Loucy (cell line): ENCODE measurements around the gene PTMS.
A peak's percentile ranks its signal among the peaks of the same experiment; 100 is the strongest.

ENCODE experiments used
- H2AFZ ChIP-seq: fragments of 200-600 bp; sonication (generic); 2 replicates; pipeline ENCODE4 v1.6.0; 2016; ENCODE audit warnings: antibody characterized with exemption, mild to moderate bottlenecking, low read length, moderate library complexity
- H3F3A ChIP-seq: fragments of 200-600 bp; 2 replicates; pipeline ENCODE4 v1.6.0; 2016; ENCODE audit warnings: antibody characterized with exemption, low read depth, mild to moderate bottlenecking
- H3K27me3 ChIP-seq: fragments of 200-600 bp; sonication (generic); 2 replicates; pipeline ENCODE4 v1.6.1; 2014; ENCODE audit warnings: low read length, mild to moderate bottlenecking; ENCODE audit not compliant: insufficient read depth, poor library complexity, severe bottlenecking
- H3K36me3 ChIP-seq: fragments of 200-600 bp; sonication (generic); 2 replicates; pipeline ENCODE4 v1.6.1; 2016; ENCODE audit warnings: low read length; ENCODE audit not compliant: insufficient read depth
- H3K4me1 ChIP-seq: fragments of 200-600 bp; sonication (generic); 2 replicates; pipeline ENCODE4 v1.5.1; 2014; ENCODE audit warnings: low read length, mild to moderate bottlenecking; ENCODE audit not compliant: insufficient read depth, poor library complexity, severe bottlenecking
- H3K4me2 ChIP-seq: fragments of 200-600 bp; sonication (generic); 2 replicates; pipeline ENCODE4 v1.6.0; 2014; ENCODE audit warnings: antibody characterized with exemption, low read length, low read depth, mild to moderate bottlenecking; ENCODE audit not compliant: poor library complexity, severe bottlenecking
- H3K4me3 ChIP-seq: fragments of 200-600 bp; sonication (generic); 2 replicates; pipeline ENCODE4 v1.5.1; 2014; ENCODE audit warnings: low read length, mild to moderate bottlenecking, mixed read lengths; ENCODE audit not compliant: poor library complexity, severe bottlenecking
- H3K79me2 ChIP-seq: fragments of 200-600 bp; sonication (generic); 2 replicates; pipeline ENCODE4 v1.6.1; 2014; ENCODE audit warnings: low read length; ENCODE audit not compliant: insufficient read depth
- H3K9ac ChIP-seq: fragments of 200-600 bp; sonication (generic); 2 replicates; pipeline ENCODE4 v1.6.0; 2014; ENCODE audit warnings: mild to moderate bottlenecking, low read depth, low read length, moderate library complexity; ENCODE audit not compliant: poor library complexity, severe bottlenecking
- H3K9me2 ChIP-seq: fragments of 200-600 bp; sonication (generic); replicated peaks from 2 replicates; pipeline ENCODE4 v1.6.1; 2016; ENCODE audit warnings: low read depth, low read length, mixed read lengths
- H3K9me3 ChIP-seq: fragments of 200-600 bp; sonication (generic); 2 replicates; pipeline ENCODE4 v1.6.1; 2014; ENCODE audit warnings: mild to moderate bottlenecking, antibody characterized with exemption, low read length, low read depth; ENCODE audit not compliant: insufficient read depth
- H4K20me1 ChIP-seq: fragments of 200-600 bp; sonication (generic); 2 replicates; pipeline ENCODE4 v1.6.0; 2014; ENCODE audit warnings: antibody characterized with exemption, low read length, mild to moderate bottlenecking; ENCODE audit not compliant: insufficient read depth, poor library complexity, severe bottlenecking
- EZH2phosphoT487 ChIP-seq: fragments of 200-600 bp; IDR thresholded peaks from 2 replicates; pipeline ENCODE4 v1.6.1; 2018; ENCODE audit warnings: antibody characterized with exemption, mild to moderate bottlenecking, moderate library complexity, borderline replicate concordance
- TF ChIP-seq, protein P1 (sequence below): fragments of 200-600 bp; sonication (generic); conservative IDR thresholded peaks from 2 replicates; pipeline ENCODE4 v1.5.1; 2014; ENCODE audit warnings: mild to moderate bottlenecking, antibody characterized with exemption, low read length

PTMS gene

DNA sequence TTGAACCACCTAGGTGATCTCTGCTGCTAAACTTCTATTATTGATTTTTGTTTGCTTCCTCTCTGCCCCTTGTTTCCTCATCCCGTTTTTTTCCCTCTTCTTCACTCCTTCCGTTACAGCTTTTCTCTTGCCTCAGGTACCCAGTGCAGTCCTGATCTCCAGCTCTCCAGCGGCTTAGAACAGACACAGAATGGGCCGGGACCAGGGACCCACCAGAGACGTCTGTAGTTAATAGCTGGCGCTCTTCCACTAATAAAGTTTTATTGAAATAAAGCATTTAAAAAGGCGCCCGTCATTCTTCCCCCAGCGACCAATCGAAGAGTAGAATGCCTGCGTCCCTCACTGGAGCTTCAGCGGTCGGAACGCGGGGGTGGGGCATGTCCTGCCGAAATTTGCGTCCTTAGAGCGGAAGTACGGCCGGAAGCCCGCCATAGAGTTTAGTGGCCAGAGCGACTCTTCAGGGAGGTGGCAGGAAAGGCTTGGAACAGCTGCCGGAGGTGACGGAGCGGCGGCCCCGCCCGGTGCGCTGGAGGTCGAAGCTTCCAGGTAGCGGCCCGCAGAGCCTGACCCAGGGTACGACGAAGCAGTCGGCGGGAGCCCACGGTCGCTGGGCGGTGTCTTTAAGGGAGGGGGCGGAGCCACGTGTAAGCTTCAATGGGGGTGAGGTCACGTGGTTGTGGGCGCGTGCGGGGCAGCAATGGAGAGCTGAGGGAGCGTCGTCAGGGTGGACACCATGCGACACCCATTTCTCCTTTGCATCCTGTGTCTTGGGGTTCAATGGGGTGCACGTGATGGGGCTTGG is 42.4 kb upstream of the PTMS start, which contains the start of gene COPS7A:
COPS7A (plus strand) TSS at position 440 of the 802 bp plus-strand sequence. CDS start 611 bp downstream, outside the sequence.
- Histone ChIP-seq H3K4me2 (peak within 1 kb of the TSS; percentile 93), H2AFZ (peak within 1 kb of the TSS; percentile 76), H3F3A (peaks cover 6% of the 10 kb centered on the region; the same call in 1 of the 2 replicates), H3K36me3 (no peaks in the 10 kb centered on the region), H3K9me3 (no peaks in the 10 kb centered on the region), H4K20me1 (no peaks in the 10 kb centered on the region), H3K4me3 (peak within 1 kb of the TSS; percentile 78), H3K79me2 (peaks cover 13% of the 10 kb centered on the region; the same call in 1 of the 2 replicates), H3K9me2 (no peaks in the 10 kb centered on the region), H3K4me1 (peaks cover 16% of the 10 kb centered on the region), H3K9ac (peak within 1 kb of the TSS; percentile 78), H3K27me3 (no peaks in the 10 kb centered on the region)
- TF ChIP-seq EZH2phosphoT487, result no peak
- TF ChIP-seq, protein P1, sequence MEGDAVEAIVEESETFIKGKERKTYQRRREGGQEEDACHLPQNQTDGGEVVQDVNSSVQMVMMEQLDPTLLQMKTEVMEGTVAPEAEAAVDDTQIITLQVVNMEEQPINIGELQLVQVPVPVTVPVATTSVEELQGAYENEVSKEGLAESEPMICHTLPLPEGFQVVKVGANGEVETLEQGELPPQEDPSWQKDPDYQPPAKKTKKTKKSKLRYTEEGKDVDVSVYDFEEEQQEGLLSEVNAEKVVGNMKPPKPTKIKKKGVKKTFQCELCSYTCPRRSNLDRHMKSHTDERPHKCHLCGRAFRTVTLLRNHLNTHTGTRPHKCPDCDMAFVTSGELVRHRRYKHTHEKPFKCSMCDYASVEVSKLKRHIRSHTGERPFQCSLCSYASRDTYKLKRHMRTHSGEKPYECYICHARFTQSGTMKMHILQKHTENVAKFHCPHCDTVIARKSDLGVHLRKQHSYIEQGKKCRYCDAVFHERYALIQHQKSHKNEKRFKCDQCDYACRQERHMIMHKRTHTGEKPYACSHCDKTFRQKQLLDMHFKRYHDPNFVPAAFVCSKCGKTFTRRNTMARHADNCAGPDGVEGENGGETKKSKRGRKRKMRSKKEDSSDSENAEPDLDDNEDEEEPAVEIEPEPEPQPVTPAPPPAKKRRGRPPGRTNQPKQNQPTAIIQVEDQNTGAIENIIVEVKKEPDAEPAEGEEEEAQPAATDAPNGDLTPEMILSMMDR, result no peak

DNA sequence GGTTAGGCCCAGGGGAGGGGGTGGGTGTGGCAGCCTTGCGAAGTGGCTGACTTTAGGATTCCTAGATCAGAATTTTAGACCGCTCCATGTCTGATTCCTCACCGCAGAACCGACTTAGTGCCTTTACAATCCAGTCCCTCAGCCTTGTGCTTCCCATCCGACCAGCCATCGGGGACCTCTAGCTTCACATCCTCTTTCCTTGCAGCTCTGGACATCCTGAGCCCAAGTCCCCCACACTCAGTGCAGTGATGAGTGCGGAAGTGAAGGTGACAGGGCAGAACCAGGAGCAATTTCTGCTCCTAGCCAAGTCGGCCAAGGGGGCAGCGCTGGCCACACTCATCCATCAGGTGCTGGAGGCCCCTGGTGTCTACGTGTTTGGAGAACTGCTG is 41.8 kb upstream of the PTMS start:
- H3K27me3 ChIP-seq, result no peaks in the 10 kb centered on the region
- H4K20me1 ChIP-seq, result no peaks in the 10 kb centered on the region
- H3K79me2 ChIP-seq, result peaks cover 13% of the 10 kb centered on the region; the same call in 1 of the 2 replicates
- peaks cover 2% of the 10 kb centered on the region; the same call in 1 of the 2 replicates for H3K36me3 ChIP-seq
- H3K9me3 ChIP-seq, result no peaks in the 10 kb centered on the region
- peaks cover 16% of the 10 kb centered on the region for H3K4me1 ChIP-seq
- H3K9ac ChIP-seq, result peak overlapping the region; percentile 78
- TF ChIP-seq, protein P1, result no peak
- TF ChIP-seq EZH2phosphoT487, result no peak
- H3K4me3 ChIP-seq, result peak overlapping the region; percentile 78
- no peaks in the 10 kb centered on the region for H3K9me2 ChIP-seq
- peak overlapping the region; percentile 40 for H2AFZ ChIP-seq
- H3F3A ChIP-seq, result peaks cover 6% of the 10 kb centered on the region; the same call in 1 of the 2 replicates
- H3K4me2 ChIP-seq, result peak overlapping the region; percentile 93

DNA sequence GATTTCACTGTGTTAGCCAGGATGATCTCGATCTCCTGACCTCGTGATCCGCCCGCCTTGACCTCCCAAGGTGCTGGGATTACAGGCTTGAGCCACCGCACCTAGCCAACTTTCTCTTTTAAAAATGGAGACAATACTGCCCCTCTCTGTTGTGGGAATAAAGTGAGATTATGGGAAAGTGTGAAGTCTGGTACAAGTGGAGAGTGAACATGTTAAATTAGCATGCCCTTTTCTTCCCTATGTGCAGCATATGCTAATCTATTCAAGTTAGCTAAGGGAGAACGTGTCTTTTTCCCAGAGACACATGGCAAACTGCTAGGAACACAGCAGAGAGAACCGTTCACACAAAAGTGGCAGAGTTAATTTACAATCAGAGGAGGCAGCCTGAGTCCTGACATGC is 40.8 kb upstream of the PTMS start:
- Histone ChIP-seq H3K4me2 (peak overlapping the region; percentile 93), H3K4me1 (peaks cover 16% of the 10 kb centered on the region)

More for the DNA sequence above, 40.8 kb upstream of the PTMS start:
- Histone ChIP-seq H3K4me3 (peak overlapping the region; percentile 78), H3K9me2 (no peaks in the 10 kb centered on the region), H3K9ac (peak overlapping the region; percentile 78), H2AFZ (no peak overlapping the region), H3K79me2 (peaks cover 13% of the 10 kb centered on the region; the same call in 1 of the 2 replicates), H3K9me3 (no peaks in the 10 kb centered on the region), H3K36me3 (peaks cover 4% of the 10 kb centered on the region; the same call in 1 of the 2 replicates), H3F3A (peaks cover 4% of the 10 kb centered on the region; the same call in 1 of the 2 replicates), H4K20me1 (no peaks in the 10 kb centered on the region), H3K27me3 (no peaks in the 10 kb centered on the region)
- no peak for TF ChIP-seq EZH2phosphoT487
- TF ChIP-seq, protein P1, result no peak
